DOHH2 (cell line): ENCODE data around the gene TMTC2.

Experiments
- EZH2phosphoT487 ChIP-seq: fragments of 200-600 bp; sonication (generic); IDR thresholded peaks from 2 replicates; pipeline ENCODE4 v1.6.1; 2017; ENCODE audit warnings: borderline replicate concordance, mild to moderate bottlenecking, antibody characterized with exemption, low read length, moderate library complexity, mixed read lengths
- TF ChIP-seq, protein P1 (sequence below): fragments of 200-600 bp; sonication (generic); IDR thresholded peaks from one replicate; pipeline ENCODE4 v1.5.1; 2014; ENCODE audit warnings: antibody characterized with exemption, mild to moderate bottlenecking, low read depth, low read length; ENCODE audit not compliant: poor library complexity, severe bottlenecking

- TF ChIP-seq, protein P1, sequence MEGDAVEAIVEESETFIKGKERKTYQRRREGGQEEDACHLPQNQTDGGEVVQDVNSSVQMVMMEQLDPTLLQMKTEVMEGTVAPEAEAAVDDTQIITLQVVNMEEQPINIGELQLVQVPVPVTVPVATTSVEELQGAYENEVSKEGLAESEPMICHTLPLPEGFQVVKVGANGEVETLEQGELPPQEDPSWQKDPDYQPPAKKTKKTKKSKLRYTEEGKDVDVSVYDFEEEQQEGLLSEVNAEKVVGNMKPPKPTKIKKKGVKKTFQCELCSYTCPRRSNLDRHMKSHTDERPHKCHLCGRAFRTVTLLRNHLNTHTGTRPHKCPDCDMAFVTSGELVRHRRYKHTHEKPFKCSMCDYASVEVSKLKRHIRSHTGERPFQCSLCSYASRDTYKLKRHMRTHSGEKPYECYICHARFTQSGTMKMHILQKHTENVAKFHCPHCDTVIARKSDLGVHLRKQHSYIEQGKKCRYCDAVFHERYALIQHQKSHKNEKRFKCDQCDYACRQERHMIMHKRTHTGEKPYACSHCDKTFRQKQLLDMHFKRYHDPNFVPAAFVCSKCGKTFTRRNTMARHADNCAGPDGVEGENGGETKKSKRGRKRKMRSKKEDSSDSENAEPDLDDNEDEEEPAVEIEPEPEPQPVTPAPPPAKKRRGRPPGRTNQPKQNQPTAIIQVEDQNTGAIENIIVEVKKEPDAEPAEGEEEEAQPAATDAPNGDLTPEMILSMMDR: no peak
- no peak for TF ChIP-seq EZH2phosphoT487
Observed at GRCh38 chr12:82655751-82656150, 31.0 kb upstream of the TMTC2 start.
